ENCODE measurements around the gene HJURP.

Gene HJURP

DNA sequence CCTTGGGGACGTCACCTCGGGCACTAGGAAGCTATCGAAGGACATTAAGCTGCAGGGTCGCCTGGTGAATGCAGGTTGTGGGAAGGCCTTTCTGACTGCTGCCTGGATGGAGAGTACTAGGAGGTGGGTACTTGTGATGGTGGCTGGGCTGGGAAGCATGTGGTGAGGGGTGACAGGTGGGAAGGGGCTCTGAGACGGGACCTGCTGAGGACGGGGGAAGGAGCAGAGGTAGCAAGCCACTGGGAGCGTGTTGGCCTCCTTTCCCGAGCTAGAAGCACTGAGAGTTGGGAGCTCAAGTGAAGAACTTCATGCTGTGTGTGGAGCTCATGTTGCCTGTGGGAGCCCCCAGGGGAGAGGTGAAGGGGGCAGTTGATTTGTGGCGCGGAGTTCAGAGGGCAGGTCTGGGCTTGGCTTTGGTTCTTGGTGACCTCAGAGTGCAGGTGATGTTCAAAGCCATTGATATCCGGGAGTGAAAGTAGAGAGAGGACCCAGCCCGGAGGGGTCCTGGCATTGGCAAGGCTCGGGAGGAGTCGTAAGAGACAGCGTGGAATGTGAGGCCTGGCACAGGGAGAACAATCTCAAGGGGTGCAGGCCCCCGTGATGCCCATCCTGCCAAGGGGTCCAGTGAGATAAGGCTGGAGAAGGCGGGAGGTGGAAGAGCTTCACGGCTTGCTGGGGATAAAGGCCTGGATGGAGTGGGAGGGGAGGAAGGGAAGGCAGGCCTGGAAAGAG is 63.0 kb downstream of the HJURP start:
- DNase-seq, result peak; percentile 17

DNA sequence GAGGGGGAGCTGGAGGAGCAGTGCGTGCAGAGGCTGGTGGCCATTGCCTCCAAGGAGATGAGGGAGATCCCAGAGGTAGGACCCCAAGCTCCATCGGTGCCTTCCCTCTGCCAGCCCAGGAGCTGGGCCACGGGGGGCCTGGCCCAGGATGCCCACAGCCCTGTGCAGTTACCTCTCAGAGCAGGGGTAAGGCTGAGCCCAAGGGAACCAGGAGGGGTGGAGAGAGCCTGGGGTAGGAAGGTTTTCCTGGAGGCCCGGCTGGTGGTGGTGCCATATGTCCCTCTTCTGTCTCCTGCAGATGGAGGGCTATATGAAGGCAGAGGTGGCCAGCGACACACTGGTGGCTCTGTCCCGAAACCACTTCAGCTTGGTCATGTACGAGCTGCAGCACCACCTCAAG is 64.8 kb downstream of the HJURP start:
- peak; percentile 6 for DNase-seq
